Neural cell (in vitro differentiated cells): Measurements from ENCODE around the gene P2RX3. TPM values are rescaled to one million over a fixed set of nuclear protein-coding genes. Genes with fewer than 3 reads are reported as not detected.

ENCODE experiments used
- H2AFZ ChIP-seq: fragments of 200-600, 300-800 bp; sonication (generic), shearing (Covaris generic); 2 replicates; pipeline ENCODE4 v1.6.0; 2014; ENCODE audit warnings: low read depth, mild to moderate bottlenecking, antibody characterized with exemption, low read length, moderate library complexity
- H3F3A ChIP-seq: fragments of 200-600 bp; shearing (Covaris generic); 2 replicates; pipeline ENCODE4 v1.6.1; 2016; ENCODE audit warnings: mild to moderate bottlenecking, moderate library complexity, mixed read lengths, antibody characterized with exemption, low read length; ENCODE audit not compliant: insufficient read depth, poor library complexity, severe bottlenecking
- H3K27ac ChIP-seq: fragments of 200-600, 300-800 bp; sonication (generic), shearing (Covaris generic); 2 replicates; pipeline ENCODE4 v1.5.1; 2014; ENCODE audit warnings: mild to moderate bottlenecking, low read length, moderate library complexity
- H3K27me3 ChIP-seq: fragments of 300-800, 200-600 bp; sonication (generic), shearing (Covaris generic); 2 replicates; pipeline ENCODE4 v1.6.0; 2014; ENCODE audit warnings: mild to moderate bottlenecking, low read depth, low read length, moderate library complexity; ENCODE audit not compliant: insufficient read depth
- H3K36me3 ChIP-seq: fragments of 300-800, 200-600 bp; sonication (generic), shearing (Covaris generic); 2 replicates; pipeline ENCODE4 v1.5.1; 2014; ENCODE audit warnings: mild to moderate bottlenecking, antibody characterized with exemption, low read length, moderate library complexity; ENCODE audit not compliant: insufficient read depth
- H3K4me2 ChIP-seq: fragments of 300-800, 200-600 bp; sonication (generic), shearing (Covaris generic); 2 replicates; pipeline ENCODE4 v1.6.0; 2014; ENCODE audit warnings: mild to moderate bottlenecking, low read length
- H3K4me3 ChIP-seq: fragments of 300-800, 200-600 bp; sonication (generic), shearing (Covaris generic); 2 replicates; pipeline ENCODE4 v1.5.1; 2014; ENCODE audit warnings: mild to moderate bottlenecking, low read length, moderate library complexity
- H3K79me2 ChIP-seq: fragments of 200-600 bp; shearing (Covaris generic); replicated peaks from 2 replicates; pipeline ENCODE4 v1.6.0; 2014; ENCODE audit warnings: mild to moderate bottlenecking, low read length, moderate library complexity; ENCODE audit not compliant: insufficient read depth
- H3K9ac ChIP-seq: fragments of 300-800, 200-600 bp; sonication (generic), shearing (Covaris generic); 2 replicates; pipeline ENCODE4 v1.6.1; 2016; ENCODE audit warnings: mild to moderate bottlenecking, low read length, mixed read lengths
- H3K9me2 ChIP-seq: fragments of 200-600 bp; shearing (Covaris generic); 2 replicates; pipeline ENCODE4 v1.6.1; 2016; ENCODE audit warnings: mild to moderate bottlenecking, low read length, mixed read lengths; ENCODE audit not compliant: insufficient read depth
- H3K9me3 ChIP-seq: fragments of 200-600, 300-800 bp; sonication (generic), shearing (Covaris generic); 2 replicates; pipeline ENCODE4 v1.6.1; 2016; ENCODE audit warnings: mild to moderate bottlenecking, mixed run types, low read length, moderate library complexity, mixed read lengths
- H4K20me1 ChIP-seq: fragments of 200-600 bp; shearing (Covaris generic); 2 replicates; pipeline ENCODE4 v1.6.1; 2016; ENCODE audit warnings: mild to moderate bottlenecking, mixed run types; ENCODE audit not compliant: insufficient read depth
- EP300 ChIP-seq: fragments of 450-650 bp; conservative IDR thresholded peaks from 2 replicates; pipeline ENCODE4 v1.6.1; 2014; ENCODE audit warnings: antibody characterized with exemption, mild to moderate bottlenecking, moderate library complexity; ENCODE audit not compliant: poor library complexity, severe bottlenecking
- EZH2 ChIP-seq: fragments of 200-600, 300-800 bp; shearing (Covaris generic), sonication (generic); IDR thresholded peaks from 2 replicates; pipeline ENCODE4 v1.6.1; 2014; ENCODE audit warnings: antibody characterized with exemption, low read length, borderline replicate concordance, mild to moderate bottlenecking; ENCODE audit not compliant: insufficient read depth, poor library complexity, severe bottlenecking
- MXI1 ChIP-seq: fragments of 450-650 bp; conservative IDR thresholded peaks from 2 replicates; pipeline ENCODE4 v1.6.1; 2014; ENCODE audit warnings: antibody characterized with exemption, mild to moderate bottlenecking; ENCODE audit not compliant: poor library complexity, severe bottlenecking
- POLR2AphosphoS5 ChIP-seq: IDR thresholded peaks from 2 replicates; pipeline ENCODE4 v1.6.1; 2012
- RAD21 ChIP-seq: fragments of 450-650 bp; conservative IDR thresholded peaks from 2 replicates; pipeline ENCODE4 v1.6.1; 2014; ENCODE audit warnings: antibody characterized with exemption, mild to moderate bottlenecking, moderate library complexity
- SMC3 ChIP-seq: fragments of 450-650 bp; conservative IDR thresholded peaks from 2 replicates; pipeline ENCODE4 v1.6.1; 2014; ENCODE audit warnings: antibody characterized with exemption, mild to moderate bottlenecking, moderate library complexity; ENCODE audit not compliant: poor library complexity
- TAF1 ChIP-seq: IDR thresholded peaks from 2 replicates; pipeline ENCODE4 v1.6.1; 2012; ENCODE audit warnings: low read depth
- polyA plus RNA-seq: library from polyadenylated mRNA; depleted of rRNA; stranded (reverse); fragments of >200 nt; gene quantifications from 2 replicates; pipeline ENCODE4 v1.2.3, GENCODE V29; 2014
- TF ChIP-seq, protein P1 (sequence below): IDR thresholded peaks from 2 replicates; pipeline ENCODE4 v1.6.1; 2012; ENCODE audit warnings: borderline replicate concordance
- TF ChIP-seq, protein P2 (sequence below): fragments of 450-650 bp; IDR thresholded peaks from 2 replicates; pipeline ENCODE4 v1.5.1; 2014; ENCODE audit warnings: antibody characterized with exemption, mild to moderate bottlenecking, moderate library complexity; ENCODE audit not compliant: poor library complexity, severe bottlenecking

The P2RX3 gene
- polyA plus RNA-seq, 1 donor from 2014 or later: not detected

DNA sequence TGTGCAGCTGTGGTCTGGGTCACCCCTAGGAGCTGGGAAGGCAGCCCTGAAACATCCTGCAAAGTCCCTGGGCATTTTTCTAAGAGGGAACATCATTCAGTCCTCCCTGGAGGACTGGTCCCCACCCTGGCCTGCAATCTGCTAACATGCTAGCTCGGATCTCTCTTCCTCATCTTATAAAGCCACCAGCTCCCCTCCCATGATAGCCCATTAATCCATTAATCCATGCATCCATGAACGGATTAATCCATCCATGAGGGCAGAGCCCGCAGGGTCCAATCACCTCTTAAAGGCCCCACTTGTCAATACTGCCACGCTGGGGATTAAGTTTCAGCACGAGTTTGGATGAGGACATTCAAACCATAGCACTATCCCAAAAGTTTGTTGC lies 30.7 kb downstream of the P2RX3 start:
- no peak overlapping the region for H3K4me3 ChIP-seq
- no peak overlapping the region for H3K9ac ChIP-seq
- H3K9me2 ChIP-seq: no peaks in the 10 kb centered on the region
- H3K27me3 ChIP-seq: no peaks in the 10 kb centered on the region
- H3K9me3 ChIP-seq: no peaks in the 10 kb centered on the region
- no peak overlapping the region for H2AFZ ChIP-seq
- no peaks in the 10 kb centered on the region for H3K79me2 ChIP-seq
- no peaks in the 10 kb centered on the region for H4K20me1 ChIP-seq
- TF ChIP-seq, protein P1, sequence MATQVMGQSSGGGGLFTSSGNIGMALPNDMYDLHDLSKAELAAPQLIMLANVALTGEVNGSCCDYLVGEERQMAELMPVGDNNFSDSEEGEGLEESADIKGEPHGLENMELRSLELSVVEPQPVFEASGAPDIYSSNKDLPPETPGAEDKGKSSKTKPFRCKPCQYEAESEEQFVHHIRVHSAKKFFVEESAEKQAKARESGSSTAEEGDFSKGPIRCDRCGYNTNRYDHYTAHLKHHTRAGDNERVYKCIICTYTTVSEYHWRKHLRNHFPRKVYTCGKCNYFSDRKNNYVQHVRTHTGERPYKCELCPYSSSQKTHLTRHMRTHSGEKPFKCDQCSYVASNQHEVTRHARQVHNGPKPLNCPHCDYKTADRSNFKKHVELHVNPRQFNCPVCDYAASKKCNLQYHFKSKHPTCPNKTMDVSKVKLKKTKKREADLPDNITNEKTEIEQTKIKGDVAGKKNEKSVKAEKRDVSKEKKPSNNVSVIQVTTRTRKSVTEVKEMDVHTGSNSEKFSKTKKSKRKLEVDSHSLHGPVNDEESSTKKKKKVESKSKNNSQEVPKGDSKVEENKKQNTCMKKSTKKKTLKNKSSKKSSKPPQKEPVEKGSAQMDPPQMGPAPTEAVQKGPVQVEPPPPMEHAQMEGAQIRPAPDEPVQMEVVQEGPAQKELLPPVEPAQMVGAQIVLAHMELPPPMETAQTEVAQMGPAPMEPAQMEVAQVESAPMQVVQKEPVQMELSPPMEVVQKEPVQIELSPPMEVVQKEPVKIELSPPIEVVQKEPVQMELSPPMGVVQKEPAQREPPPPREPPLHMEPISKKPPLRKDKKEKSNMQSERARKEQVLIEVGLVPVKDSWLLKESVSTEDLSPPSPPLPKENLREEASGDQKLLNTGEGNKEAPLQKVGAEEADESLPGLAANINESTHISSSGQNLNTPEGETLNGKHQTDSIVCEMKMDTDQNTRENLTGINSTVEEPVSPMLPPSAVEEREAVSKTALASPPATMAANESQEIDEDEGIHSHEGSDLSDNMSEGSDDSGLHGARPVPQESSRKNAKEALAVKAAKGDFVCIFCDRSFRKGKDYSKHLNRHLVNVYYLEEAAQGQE: no peak
- TF ChIP-seq RAD21: no peak
- no peak for TF ChIP-seq SMC3
- TF ChIP-seq POLR2AphosphoS5: no peak
- TF ChIP-seq EZH2: no peak
- no peak for TF ChIP-seq MXI1
- TF ChIP-seq EP300: no peak
- TF ChIP-seq, protein P2, sequence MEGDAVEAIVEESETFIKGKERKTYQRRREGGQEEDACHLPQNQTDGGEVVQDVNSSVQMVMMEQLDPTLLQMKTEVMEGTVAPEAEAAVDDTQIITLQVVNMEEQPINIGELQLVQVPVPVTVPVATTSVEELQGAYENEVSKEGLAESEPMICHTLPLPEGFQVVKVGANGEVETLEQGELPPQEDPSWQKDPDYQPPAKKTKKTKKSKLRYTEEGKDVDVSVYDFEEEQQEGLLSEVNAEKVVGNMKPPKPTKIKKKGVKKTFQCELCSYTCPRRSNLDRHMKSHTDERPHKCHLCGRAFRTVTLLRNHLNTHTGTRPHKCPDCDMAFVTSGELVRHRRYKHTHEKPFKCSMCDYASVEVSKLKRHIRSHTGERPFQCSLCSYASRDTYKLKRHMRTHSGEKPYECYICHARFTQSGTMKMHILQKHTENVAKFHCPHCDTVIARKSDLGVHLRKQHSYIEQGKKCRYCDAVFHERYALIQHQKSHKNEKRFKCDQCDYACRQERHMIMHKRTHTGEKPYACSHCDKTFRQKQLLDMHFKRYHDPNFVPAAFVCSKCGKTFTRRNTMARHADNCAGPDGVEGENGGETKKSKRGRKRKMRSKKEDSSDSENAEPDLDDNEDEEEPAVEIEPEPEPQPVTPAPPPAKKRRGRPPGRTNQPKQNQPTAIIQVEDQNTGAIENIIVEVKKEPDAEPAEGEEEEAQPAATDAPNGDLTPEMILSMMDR: no peak
- no peak for TF ChIP-seq TAF1
- H3F3A ChIP-seq: no peaks in the 10 kb centered on the region
- no peak overlapping the region for H3K4me2 ChIP-seq
- H3K27ac ChIP-seq: no peak overlapping the region
- no peaks in the 10 kb centered on the region for H3K36me3 ChIP-seq

DNA sequence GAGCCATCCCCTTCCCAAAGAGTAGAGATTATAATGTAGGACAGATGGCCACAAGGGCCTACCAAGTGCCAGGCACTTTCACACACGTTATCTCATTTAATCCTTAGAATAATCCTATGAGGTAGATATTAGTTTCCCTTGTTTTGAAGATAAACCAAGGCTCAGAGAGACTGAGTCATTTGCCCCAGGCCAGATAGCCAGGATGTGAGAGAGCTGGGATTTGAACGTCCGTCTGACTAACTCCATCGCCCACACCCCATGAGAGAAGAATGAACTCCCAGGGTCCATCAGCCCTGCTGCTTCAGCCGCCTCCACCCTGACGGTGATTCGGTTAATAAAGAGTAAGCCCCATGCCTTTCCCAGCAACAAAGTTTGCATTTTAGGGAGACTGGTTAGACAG lies 32.1 kb downstream of the P2RX3 start:
- Histone ChIP-seq H2AFZ (no peak overlapping the region), H3K4me3 (no peak overlapping the region), H3K9ac (no peak overlapping the region), H3K9me3 (no peaks in the 10 kb centered on the region), H3K9me2 (no peaks in the 10 kb centered on the region), H3F3A (no peaks in the 10 kb centered on the region), H3K27me3 (no peaks in the 10 kb centered on the region), H3K27ac (no peak overlapping the region), H3K4me2 (no peak overlapping the region), H3K79me2 (no peaks in the 10 kb centered on the region), H4K20me1 (no peaks in the 10 kb centered on the region), H3K36me3 (no peaks in the 10 kb centered on the region)
- TF ChIP-seq RAD21 (no peak), EZH2 (no peak), MXI1 (no peak), SMC3 (no peak), TAF1 (no peak), EP300 (no peak), POLR2AphosphoS5 (no peak)
- TF ChIP-seq, protein P2: no peak
- TF ChIP-seq, protein P1: no peak
